Right ventricle myocardium inferior (tissue), 1 donor: ENCODE results near the gene FILIP1L. TPM values are rescaled to one million over a fixed set of nuclear protein-coding genes. Genes with fewer than 3 reads are reported as not detected.

Source experiments
- ATAC-seq: fragments of 200-7000 bp; cut with Tn5 transposase; one replicate; pipeline ENCODE4 v1.9.1; 2020; ENCODE audit warnings: mild to moderate bottlenecking, moderate library complexity
- DNase-seq: peaks from one replicate; pipeline ENCODE4 v3.0.0; 2021; ENCODE audit errors: missing footprints
- intact Hi-C: fragments of 100-400 bp; cut with DNase I; formaldehyde crosslinking; loops from one replicate; pipeline ENCODE4 v1.11.0; 2022
- total RNA-seq: library from RNA; stranded (reverse); fragmentation: NEBNext Ultra II Directional; extraction: Animal tissue kit (Norgen Biotek cat#: 25700); gene quantifications from one replicate; pipeline ENCODE4 v1.2.1, GENCODE V29; 2021
- donor health status: DM: no; HTN: yes; CAD: no; lungs with severe emphysema.

The FILIP1L gene
- total RNA-seq, 1 donor from 2014 or later, result 41.3 TPM

GRCh38 chr3:99901200-99901926 lies 212.9 kb downstream of the FILIP1L start:
- DNase-seq, result no peak
- peak; percentile 31 for ATAC-seq
- intact Hi-C loops, result no loop called here

- ATAC-seq (no peak), DNase-seq (no peak)
- intact Hi-C loops, result no loop called here
These were observed 214.1 kb downstream of the FILIP1L start for GRCh38 chr3:99900248-99900647.

- DNase-seq, result no peak
- ATAC-seq, result no peak
- intact Hi-C loops, result no loop called here
These were observed 214.7 kb downstream of the FILIP1L start for GRCh38 chr3:99899603-99900002.

GRCh38 chr3:99896482-99896881 lies 217.8 kb downstream of the FILIP1L start:
- no peak for DNase-seq
- intact Hi-C loops, result no loop called here
- no peak for ATAC-seq

- intact Hi-C loops, result no loop called here
- DNase-seq (no peak), ATAC-seq (peak; percentile 42)
These were observed 218.4 kb downstream of the FILIP1L start for GRCh38 chr3:99895703-99896441.

- peak; percentile 10 for ATAC-seq
- intact Hi-C loops, result no loop called here
These were observed 219.1 kb downstream of the FILIP1L start for GRCh38 chr3:99895131-99895696.

GRCh38 chr3:99892332-99892731 lies 222.0 kb downstream of the FILIP1L start:
- no peak for DNase-seq
- intact Hi-C loops, result no loop called here
- no peak for ATAC-seq

More at GRCh38 chr3:99895131-99895696, 219.1 kb downstream of the FILIP1L start:
- DNase-seq, result no peak

- ATAC-seq, result no peak
- intact Hi-C loops, result no loop called here
- DNase-seq, result no peak
These were observed 222.6 kb downstream of the FILIP1L start for GRCh38 chr3:99891610-99892285.

- DNase-seq (no peak), ATAC-seq (no peak)
- intact Hi-C loops, result no loop called here
These were observed 228.4 kb downstream of the FILIP1L start for GRCh38 chr3:99885851-99886250.

GRCh38 chr3:99885085-99885484 lies 229.2 kb downstream of the FILIP1L start:
- no peak for ATAC-seq
- intact Hi-C loops, result no loop called here

GRCh38 chr3:99884484-99884883 lies 229.8 kb downstream of the FILIP1L start:
- intact Hi-C loops, result no loop called here
- DNase-seq (no peak), ATAC-seq (no peak)

More at GRCh38 chr3:99885085-99885484, 229.2 kb downstream of the FILIP1L start:
- DNase-seq, result no peak

- intact Hi-C loops, result no loop called here
- ATAC-seq, result no peak
- no peak for DNase-seq
These were observed 230.6 kb downstream of the FILIP1L start for GRCh38 chr3:99883693-99884092.

- intact Hi-C loops, result no loop called here
- DNase-seq (no peak), ATAC-seq (no peak)
These were observed 231.2 kb downstream of the FILIP1L start for GRCh38 chr3:99883138-99883461.

GRCh38 chr3:99882436-99883137 lies 231.7 kb downstream of the FILIP1L start:
- intact Hi-C loops, result no loop called here
- ATAC-seq (no peak), DNase-seq (no peak)

GRCh38 chr3:99881121-99881524 lies 233.2 kb downstream of the FILIP1L start:
- intact Hi-C loops, result no loop called here
- peak; percentile 81 for ATAC-seq
- DNase-seq, result no peak

GRCh38 chr3:99879275-99879674 lies 235.0 kb downstream of the FILIP1L start:
- DNase-seq, result no peak
- intact Hi-C loops, result loop anchor here (2.0 to 10.0 kb wide), 2 partner anchors 42 to 166 kb away; no protein-coding TSS in a partner anchor

GRCh38 chr3:99878005-99878404 lies 236.3 kb downstream of the FILIP1L start:
- intact Hi-C loops, result loop anchor here (2.0 to 10.0 kb wide), 2 partner anchors 43 to 167 kb away; no protein-coding TSS in a partner anchor
- no peak for ATAC-seq

More at GRCh38 chr3:99879275-99879674, 235.0 kb downstream of the FILIP1L start:
- no peak for ATAC-seq

GRCh38 chr3:99877031-99877579 lies 237.2 kb downstream of the FILIP1L start:
- intact Hi-C loops, result loop anchor here (2.0 to 10.0 kb wide), 2 partner anchors 130 to 168 kb away; no protein-coding TSS in a partner anchor
- DNase-seq, result no peak
- ATAC-seq, result no peak

More at GRCh38 chr3:99878005-99878404, 236.3 kb downstream of the FILIP1L start:
- DNase-seq, result no peak
